HFF-Myc (cell line): ENCODE measurements around the gene CDH26.
A peak's percentile ranks its signal among the peaks of the same experiment; 100 is the strongest.

Source experiments
- DNase-seq: peaks from one replicate; pipeline ENCODE4 v3.0.0-alpha.2; 2011; ENCODE audit warnings: low read depth; ENCODE audit errors: extremely low read depth
- H3K4me3 ChIP-seq: replicated peaks from 2 replicates; pipeline ENCODE4 v1.5.1; 2011; ENCODE audit warnings: low read depth, mild to moderate bottlenecking, control low read depth, low read length
- CTCF ChIP-seq: IDR thresholded peaks from 2 replicates; pipeline ENCODE4 v1.5.1; 2012; ENCODE audit warnings: mild to moderate bottlenecking, low read depth, low read length, control low read depth; ENCODE audit errors: missing control alignments

CDH26 gene

DNA sequence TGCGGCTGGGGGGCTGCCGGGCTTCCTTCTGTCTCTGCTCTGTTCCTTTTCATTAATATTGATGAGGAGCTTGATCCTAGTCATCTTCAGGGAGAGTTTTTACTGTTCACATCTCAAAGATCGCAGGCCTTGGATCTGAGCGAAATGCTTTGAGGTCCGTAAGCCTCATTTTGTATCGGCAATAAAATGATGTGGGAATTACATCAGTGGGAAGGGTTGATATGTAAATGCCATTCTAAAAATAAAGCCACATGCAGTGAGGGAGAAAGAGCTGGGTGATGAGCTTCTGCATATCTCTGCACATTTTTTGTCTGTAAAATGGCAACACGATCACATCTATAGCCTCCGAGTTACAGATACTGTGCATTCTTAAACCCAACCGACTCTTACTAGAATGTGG, 24.9 kb downstream of the CDH26 start:
- no peak for TF ChIP-seq CTCF
- DNase-seq: no peak
- H3K4me3 ChIP-seq: no peak overlapping the region

DNA sequence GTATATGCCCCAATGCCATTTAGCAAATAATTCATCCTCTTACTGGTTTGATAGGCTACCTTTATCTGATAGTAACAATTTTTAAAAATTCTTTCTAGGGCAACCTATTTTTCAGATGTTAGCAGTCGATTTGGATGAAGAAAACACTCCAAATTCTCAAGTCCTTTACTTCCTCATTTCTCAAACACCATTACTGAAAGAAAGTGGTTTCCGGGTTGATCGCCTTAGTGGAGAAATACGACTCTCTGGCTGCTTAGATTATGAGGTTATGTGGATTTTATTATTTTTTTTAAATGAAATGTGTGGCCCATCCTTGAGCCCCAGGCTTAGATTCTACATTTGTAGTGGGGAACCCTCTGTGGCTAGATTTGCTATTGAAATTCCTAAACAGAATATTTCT, 26.3 kb downstream of the CDH26 start:
- TF ChIP-seq CTCF: no peak
- H3K4me3 ChIP-seq: no peak overlapping the region
- no peak for DNase-seq

DNA sequence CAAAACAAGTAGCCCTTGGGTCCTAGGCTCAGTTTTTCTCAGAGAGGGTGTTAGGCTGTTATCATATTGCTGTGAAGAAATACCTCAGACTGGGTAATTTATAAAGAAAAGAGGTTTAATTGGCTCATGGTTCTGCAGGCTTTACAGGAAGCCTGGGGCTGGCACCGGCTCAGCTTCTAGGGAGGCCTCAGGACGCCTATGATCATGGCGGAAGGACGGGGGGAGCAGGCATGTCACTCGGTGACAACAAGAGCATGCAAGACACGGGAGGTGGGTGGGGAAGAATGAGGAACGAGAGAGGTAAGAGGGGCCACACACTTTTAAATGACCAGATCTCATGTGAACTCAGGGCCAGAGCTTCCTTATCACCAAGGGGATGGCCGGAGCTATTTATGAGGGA, 26.9 kb downstream of the CDH26 start:
- no peak overlapping the region for H3K4me3 ChIP-seq
- no peak for DNase-seq
- no peak for TF ChIP-seq CTCF

DNA sequence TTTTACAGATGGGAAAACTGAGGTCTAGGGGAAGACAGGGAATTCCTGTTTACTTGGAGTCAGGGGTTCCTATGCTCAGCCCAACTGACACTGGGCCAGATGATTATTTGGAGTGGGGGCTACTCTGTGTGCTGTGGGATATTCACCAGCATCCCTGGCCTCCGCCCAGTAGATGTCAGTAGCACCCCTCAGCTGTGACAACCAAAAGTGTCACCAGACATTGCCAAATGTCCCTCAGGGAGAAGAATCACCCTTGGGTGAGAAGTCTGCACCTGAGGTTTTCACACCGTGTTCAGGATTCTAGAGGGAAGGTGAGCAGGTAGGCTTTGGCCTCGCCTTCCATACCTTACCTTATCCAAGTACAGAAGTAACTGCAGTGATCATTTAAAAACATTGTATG, 27.6 kb downstream of the CDH26 start:
- no peak for DNase-seq
- no peak overlapping the region for H3K4me3 ChIP-seq
- peak; percentile 20 for TF ChIP-seq CTCF

- TF ChIP-seq CTCF: no peak
- DNase-seq: no peak
- H3K4me3 ChIP-seq: no peak overlapping the region
Observed at GRCh38 chr20:59987135-59987534, 28.9 kb downstream of the CDH26 start.

- no peak for DNase-seq
- TF ChIP-seq CTCF: no peak
- H3K4me3 ChIP-seq: no peak overlapping the region
Observed at GRCh38 chr20:59988141-59988540, 29.9 kb downstream of the CDH26 start.

GRCh38 chr20:59992526-59993084, 34.4 kb downstream of the CDH26 start:
- peak; percentile 9 for TF ChIP-seq CTCF
- no peak overlapping the region for H3K4me3 ChIP-seq
- no peak for DNase-seq
